H1 (cell line): ENCODE data around the gene MAPK9. TPM values are rescaled to one million over a fixed set of nuclear protein-coding genes. Genes with fewer than 3 reads are reported as not detected.

Source experiments
- CTCF ChIA-PET: fragments of 300-600 bp; sonication (Branson Sonifier 250); formaldehyde crosslinking; loops from one replicate; lab custom pipeline; 2021; ENCODE audit not compliant: partially characterized antibody; lab: Charles Lee
- POLR2A ChIA-PET: fragments of 300-600 bp; sonication (Branson Sonifier 250); formaldehyde crosslinking; loops from one replicate; lab custom pipeline; 2021; ENCODE audit warnings: inconsistent platforms; ENCODE audit not compliant: partially characterized antibody; lab: Charles Lee
- DNase-seq, 2 experiments: peaks; one replicate each; pipeline versions ENCODE4 v3.0.0 to v3.0.0-alpha.2; 2010 to 2022; ENCODE audit warnings: low spot score in 2 of 2, low read depth in 1 of 2, mixed read lengths in 1 of 2
- FAIRE-seq: peaks from 2 replicates; lab custom pipeline; 2011; peaks lifted over from hg19 to GRCh38; lab: Jason Lieb, UNC
- H2AFZ ChIP-seq: 2 replicates; pipeline ENCODE4 v1.8.1; 2012; ENCODE audit warnings: low read length, inconsistent platforms
- H2AK5ac ChIP-seq: 2 replicates; pipeline ENCODE4 v1.6.1; 2013; ENCODE audit warnings: low read depth, low read length
- H2BK120ac ChIP-seq: replicated peaks from 2 replicates; pipeline ENCODE3; 2013; ENCODE audit warnings: low read depth, low read length, inconsistent platforms
- H2BK12ac ChIP-seq: 2 replicates; pipeline ENCODE4 v1.6.1; 2013; ENCODE audit warnings: low read depth, low read length
- H2BK15ac ChIP-seq: 2 replicates; pipeline ENCODE4 v1.6.1; 2013; ENCODE audit warnings: low read length
- H2BK20ac ChIP-seq: 2 replicates; pipeline ENCODE4 v1.6.1; 2013; ENCODE audit warnings: low read length
- H2BK5ac ChIP-seq: 2 replicates; pipeline ENCODE4 v1.6.1; 2013; ENCODE audit warnings: low read depth, low read length
- H3K14ac ChIP-seq: 2 replicates; pipeline ENCODE4 v1.6.1; 2013; ENCODE audit warnings: inconsistent platforms; ENCODE audit not compliant: insufficient read length
- H3K18ac ChIP-seq: 2 replicates; pipeline ENCODE4 v1.6.1; 2013; ENCODE audit warnings: low read length; ENCODE audit errors: extremely low read depth
- H3K23ac ChIP-seq: 2 replicates; pipeline ENCODE4 v1.6.1; 2013; ENCODE audit warnings: inconsistent platforms; ENCODE audit not compliant: insufficient read length
- H3K23me2 ChIP-seq: 2 replicates; pipeline ENCODE4 v1.6.1; 2013; ENCODE audit warnings: low read depth, low read length
- H3K27ac ChIP-seq: 2 replicates; pipeline ENCODE4 v1.6.1; 2011; ENCODE audit warnings: low read depth, low read length, inconsistent platforms
- H3K27me3 ChIP-seq, 4 experiments: replicated peaks in 1 of 4; 1 replicate in 1 of 4; 2 replicates in 3 of 4; pipeline versions ENCODE4 v1.6.1 to v1.8.1; 2011 to 2013; ENCODE audit warnings: low read length in 3 of 4, mild to moderate bottlenecking in 3 of 4, inconsistent platforms in 2 of 4, mixed read lengths in 2 of 4, moderate library complexity in 1 of 4; ENCODE audit not compliant: control insufficient read depth in 3 of 4, insufficient read depth in 3 of 4; ENCODE audit errors: extremely low read depth in 1 of 4
- H3K36me3 ChIP-seq, 4 experiments: 2 replicates each; pipeline versions ENCODE4 v1.6.1 to v1.8.1; 2011 to 2013; ENCODE audit warnings: mild to moderate bottlenecking in 4 of 4, low read length in 3 of 4, moderate library complexity in 2 of 4, control low read depth in 1 of 4, inconsistent platforms in 1 of 4; ENCODE audit not compliant: insufficient read depth in 4 of 4, control insufficient read depth in 2 of 4
- H3K4ac ChIP-seq: replicated peaks from 2 replicates; pipeline ENCODE3; 2013; ENCODE audit warnings: low read length, low read depth, mixed read lengths, inconsistent platforms; ENCODE audit not compliant: insufficient read length
- H3K4me1 ChIP-seq, 4 experiments: replicated peaks in 1 of 4; 1 replicate in 1 of 4; 2 replicates in 3 of 4; pipeline versions ENCODE4 v1.6.1 to v1.8.1; 2011 to 2013; ENCODE audit warnings: low read length in 3 of 4, inconsistent platforms in 2 of 4, mixed read lengths in 1 of 4; ENCODE audit not compliant: insufficient read depth in 4 of 4, control insufficient read depth in 3 of 4
- H3K4me2 ChIP-seq, 2 experiments: 2 replicates each; pipeline versions ENCODE4 v1.6.1 to v1.8.1; 2011 to 2013; ENCODE audit warnings: low read depth in 2 of 2, low read length in 2 of 2, control low read depth in 1 of 2, inconsistent platforms in 1 of 2, mild to moderate bottlenecking in 1 of 2; ENCODE audit not compliant: insufficient read depth in 1 of 2
- H3K4me3 ChIP-seq, 4 experiments: fragments of 200-600, 300-600 bp in 1 of 4; sonication (generic), shearing (Covaris generic), sonication (Bioruptor Twin) in 1 of 4; 2 replicates each; pipeline versions ENCODE4 v1.5.1 to v1.8.1; 2011 to 2016; ENCODE audit warnings: low read length in 4 of 4, low read depth in 3 of 4, control low read depth in 2 of 4, inconsistent platforms in 2 of 4, mild to moderate bottlenecking in 2 of 4, mixed read lengths in 1 of 4, moderate library complexity in 1 of 4; ENCODE audit not compliant: insufficient read depth in 2 of 4; ENCODE audit errors: extremely low read depth in 1 of 4
- H3K56ac ChIP-seq: replicated peaks from 2 replicates; pipeline ENCODE3; 2013; ENCODE audit warnings: low read depth, mild to moderate bottlenecking, mixed read lengths, low read length, inconsistent platforms; ENCODE audit not compliant: insufficient read length
- H3K79me1 ChIP-seq: 2 replicates; pipeline ENCODE4 v1.6.1; 2013; ENCODE audit warnings: low read depth, low read length, control low read depth
- H3K79me2 ChIP-seq, 2 experiments: 2 replicates each; pipeline versions ENCODE4 v1.6.1 to v1.8.1; 2012 to 2013; ENCODE audit warnings: low read length in 2 of 2, mild to moderate bottlenecking in 2 of 2, inconsistent platforms in 1 of 2; ENCODE audit not compliant: insufficient read depth in 2 of 2, control insufficient read depth in 1 of 2
- H3K9ac ChIP-seq, 4 experiments: replicated peaks in 1 of 4; 1 replicate in 1 of 4; 2 replicates in 3 of 4; pipeline versions ENCODE4 v1.6.1 to v1.8.1; 2011 to 2013; ENCODE audit warnings: low read depth in 3 of 4, low read length in 3 of 4, control low read depth in 2 of 4, mild to moderate bottlenecking in 2 of 4, moderate library complexity in 2 of 4, inconsistent platforms in 1 of 4; ENCODE audit errors: extremely low read depth in 1 of 4
- H3K9me3 ChIP-seq, 2 experiments: 2 replicates each; pipeline versions ENCODE4 v1.6.1 to v1.8.1; 2012 to 2013; ENCODE audit warnings: mild to moderate bottlenecking in 2 of 2, moderate library complexity in 2 of 2, control low read depth in 1 of 2, inconsistent platforms in 1 of 2, low read depth in 1 of 2, low read length in 1 of 2, mixed read lengths in 1 of 2; ENCODE audit not compliant: insufficient read depth in 2 of 2
- H4K20me1 ChIP-seq, 2 experiments: replicated peaks in 1 of 2; 2 replicates each; pipeline versions ENCODE3 to v1.8.1; 2011 to 2013; ENCODE audit warnings: inconsistent platforms in 2 of 2, low read length in 2 of 2, mild to moderate bottlenecking in 1 of 2; ENCODE audit not compliant: insufficient read depth in 2 of 2, control insufficient read depth in 1 of 2
- H4K5ac ChIP-seq: 2 replicates; pipeline ENCODE4 v1.6.1; 2013; ENCODE audit warnings: low read length, low read depth, mixed read lengths, inconsistent platforms; ENCODE audit not compliant: insufficient read length
- H4K8ac ChIP-seq: 2 replicates; pipeline ENCODE4 v1.8.0; 2013; ENCODE audit warnings: mild to moderate bottlenecking, moderate library complexity, low read length, inconsistent platforms; ENCODE audit not compliant: insufficient read depth; ENCODE audit errors: extremely low read depth
- H4K91ac ChIP-seq: replicated peaks from 2 replicates; pipeline ENCODE3; 2013; ENCODE audit warnings: low read length, mixed read lengths, inconsistent platforms; ENCODE audit not compliant: insufficient read length
- CHD2 ChIP-seq: IDR thresholded peaks from 2 replicates; pipeline ENCODE4 v1.6.1; 2012; ENCODE audit warnings: low read length, improper control_type of control experiment
- KDM4A ChIP-seq: IDR thresholded peaks from one replicate; pipeline ENCODE4 v1.7.1; 2012; ENCODE audit warnings: low read depth, mild to moderate bottlenecking, moderate library complexity, low read length, inconsistent platforms; ENCODE audit not compliant: severe bottlenecking
- POLR2A ChIP-seq, 2 experiments: IDR thresholded peaks; 1 replicate in 1 of 2; 2 replicates in 1 of 2; pipeline ENCODE4 v1.6.1; 2011; ENCODE audit warnings: low read depth in 2 of 2, low read length in 2 of 2, mild to moderate bottlenecking in 2 of 2; ENCODE audit errors: control extremely low read depth in 1 of 2
- SAP30 ChIP-seq: fragments of 300-600 bp; sonication (generic); IDR thresholded peaks from 2 replicates; pipeline ENCODE4 v1.7.1; 2012; ENCODE audit warnings: low read length, moderate library complexity, mild to moderate bottlenecking, inconsistent platforms; ENCODE audit not compliant: insufficient read depth, insufficient replicate concordance
- WGBS, 2 experiments: shearing (Covaris generic) in 1 of 2; methylation state at CpG; one replicate each; pipeline versions ENCODE4 v1.1.6 to v1.1.7; 2013 to 2015; ENCODE audit warnings: low lambda C conversion rate in 2 of 2, mixed read lengths in 2 of 2, inconsistent platforms in 1 of 2, low coverage in 1 of 2, missing lambda C conversion rate in 1 of 2; ENCODE audit not compliant: insufficient replicate concordance in 2 of 2, insufficient coverage in 1 of 2, insufficient read length in 1 of 2; ENCODE audit errors: extremely low coverage in 1 of 2, missing lambda C conversion rate in 1 of 2; 5-methylcytosine and 5-hydroxymethylcytosine counted together
- polyA plus RNA-seq, 7 experiments: library from polyadenylated mRNA; depleted of rRNA in 3 of 7; stranded (reverse) in 5 of 7; unstranded in 2 of 7; fragments of >200 nt in 5 of 7; fragments of 200-250 nt in 2 of 7; gene quantifications; 1 replicate in 5 of 7; 2 replicates in 1 of 7; 4 replicates in 1 of 7; pipeline versions ENCODE4 v1.2.1 to v1.2.3, GENCODE V29; 2011 to 2013; ENCODE audit warnings: missing spikeins in 2 of 7, mixed read lengths in 2 of 7
- total RNA-seq: library from RNA; stranded (reverse); fragmentation: NEBNext Ultra II Directional; extraction: Animal tissue kit (Norgen Biotek cat#: 25700); gene quantifications from 2 replicates; pipeline ENCODE4 v1.2.1, GENCODE V29; 2021

MAPK9 gene
- total and polyA plus RNA-seq, 2 of the 8 experiments (the other 6 are each of a cell fraction or from before 2014, with no cell fraction given), result 22.3 to 43.7 TPM

DNA sequence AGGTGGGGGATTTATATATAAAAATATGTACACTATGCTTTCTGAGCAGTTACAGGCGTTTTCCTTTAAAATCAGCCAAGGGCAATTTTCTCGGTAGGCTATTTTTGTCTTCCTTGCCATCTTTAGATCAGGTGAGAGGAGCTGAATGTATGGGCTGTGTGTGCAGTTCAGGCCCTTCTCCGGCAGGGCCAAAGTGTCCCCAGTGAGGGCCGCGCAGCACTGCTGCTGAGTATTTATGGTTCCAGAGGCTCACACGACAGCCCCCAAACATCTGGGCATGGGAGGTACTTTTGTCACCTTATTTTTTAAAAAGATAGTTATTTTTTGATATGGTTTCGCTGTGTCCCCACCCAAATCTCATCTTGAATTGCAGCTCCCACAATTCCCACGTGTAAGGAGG lies 49.7 kb upstream of the MAPK9 start:
- TF ChIP-seq SAP30, result no peak
- no peak for TF ChIP-seq KDM4A
- TF ChIP-seq POLR2A (IDR thresholded peaks at IDR 0.05; ENCODE audit: control extremely low read depth in 1 of 2, low read depth in 2 of 2, low read length in 2 of 2), result no peak
- TF ChIP-seq CHD2, result no peak
- peak overlapping the region; percentile 60; the same call in 1 of the 2 replicates for H2BK5ac ChIP-seq
- 88% methylated on average over 8 of the region's 8 CpGs; no CpG with 5 or more reads in 1 of the 2 experiments for WGBS, 2 experiments
- H2BK120ac ChIP-seq, result peak overlapping the region; percentile 33
- peak overlapping the region; percentile 97; the same call in 1 of the 2 replicates for H2BK12ac ChIP-seq
- H2AFZ ChIP-seq, result no peak overlapping the region
- H3K9me3 ChIP-seq, result no peaks in the 10 kb centered on the region
- ChIA-PET CTCF (interaction anchor here (0.6 to 4.3 kb wide), 7 partner anchors 9 to 334 kb away, joined by 3 to 29 read pairs (median 9); no protein-coding TSS in a partner anchor), POLR2A (interaction anchor here (10.4 kb wide), 1 partner anchor 9 kb away, joined by 146 read pairs; no protein-coding TSS in a partner anchor)
- peaks cover 0 to 4% of the 10 kb centered on the region in 2 experiments for H4K20me1 ChIP-seq
- no peak overlapping the region for H3K23ac ChIP-seq
- peak overlapping the region; percentile 97 for H4K91ac ChIP-seq
- no peak overlapping the region for H3K4me2 ChIP-seq
- peak overlapping the region; percentile 51; the same call in 1 of the 2 replicates for H3K18ac ChIP-seq
- H3K27ac ChIP-seq, result 0 out of 2 replicates have a peak overlapping the region, but pooled peaks have one; percentile 84
- H3K79me1 ChIP-seq, result peaks cover 14% of the 10 kb centered on the region
- H3K36me3 ChIP-seq, result peaks cover 3 to 17% (median 10%) of the 10 kb centered on the region in 4 experiments; a peak in 7 of 8 replicates
- no peak overlapping the region for H3K4me3 ChIP-seq
- no peak overlapping the region for H3K56ac ChIP-seq
- H2BK15ac ChIP-seq, result no peak overlapping the region
- DNase-seq, result no peak
- peaks cover 27 to 51% (median 35%) of the 10 kb centered on the region in 4 experiments for H3K4me1 ChIP-seq
- H2BK20ac ChIP-seq, result no peak overlapping the region
- 0 out of 2 replicates have a peak overlapping the region, but pooled peaks have one; percentile 93 for H2AK5ac ChIP-seq
- peaks cover 2% of the 10 kb centered on the region; the same call in 1 of the 2 replicates for H3K23me2 ChIP-seq
- H3K9ac ChIP-seq, result no peak overlapping the region
- peaks cover 8 to 54% of the 10 kb centered on the region in 2 experiments; a peak in 3 of 4 replicates for H3K79me2 ChIP-seq
- no peak for FAIRE-seq
- no peak overlapping the region for H4K5ac ChIP-seq
- H3K14ac ChIP-seq, result no peak overlapping the region
- no peak overlapping the region for H4K8ac ChIP-seq
- H3K27me3 ChIP-seq, result no peaks in the 10 kb centered on the region
- H3K4ac ChIP-seq, result peak overlapping the region; percentile 72
